HG03521 (cell line): ENCODE measurements around the gene NCKAP5.

Experiments
- ATAC-seq: cut with Tn5 transposase; IDR thresholded peaks from one replicate; pipeline ENCODE4 v1.9.1; 2021; ENCODE audit warnings: mild to moderate bottlenecking, moderate library complexity; ENCODE audit not compliant: unreplicated experiment

The NCKAP5 gene

DNA sequence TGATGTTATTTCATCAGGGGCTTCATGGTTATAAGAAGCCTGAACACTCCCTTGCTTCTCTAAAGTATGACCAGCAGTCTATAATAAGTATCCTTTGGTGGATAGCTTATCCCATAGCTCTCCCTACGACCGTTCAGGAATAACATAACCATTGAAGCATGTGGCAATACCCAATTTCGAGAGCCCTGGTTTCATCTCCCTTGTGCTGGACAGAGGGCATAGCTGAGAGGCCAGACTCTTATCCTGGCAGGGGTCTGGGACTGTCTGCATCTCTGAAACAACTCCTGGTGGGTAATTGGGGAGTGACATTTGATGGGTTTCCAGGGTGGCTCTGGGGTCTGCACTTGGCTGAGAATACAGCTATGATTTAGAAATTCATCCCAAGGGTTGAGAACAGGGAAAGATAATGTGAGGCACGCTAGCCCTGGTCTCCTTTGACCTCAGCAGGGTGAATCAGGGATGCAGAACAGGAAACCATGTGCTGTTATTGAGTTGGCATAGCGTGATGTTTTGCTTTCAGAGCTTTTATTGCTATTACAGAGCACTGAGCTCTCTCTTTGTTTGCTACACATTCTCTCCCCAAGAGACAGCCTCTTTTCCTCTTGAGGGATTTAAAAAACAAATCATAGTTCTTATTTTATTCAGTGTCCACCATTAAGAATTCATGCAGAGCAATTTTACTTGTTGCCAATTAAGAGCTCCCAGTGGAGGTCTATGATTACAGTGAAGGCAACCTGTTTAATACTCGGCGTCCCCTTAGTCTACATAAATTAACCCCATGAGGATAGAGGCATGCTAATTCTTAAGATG lies 274.5 kb downstream of the NCKAP5 start:
- no peak for ATAC-seq

DNA sequence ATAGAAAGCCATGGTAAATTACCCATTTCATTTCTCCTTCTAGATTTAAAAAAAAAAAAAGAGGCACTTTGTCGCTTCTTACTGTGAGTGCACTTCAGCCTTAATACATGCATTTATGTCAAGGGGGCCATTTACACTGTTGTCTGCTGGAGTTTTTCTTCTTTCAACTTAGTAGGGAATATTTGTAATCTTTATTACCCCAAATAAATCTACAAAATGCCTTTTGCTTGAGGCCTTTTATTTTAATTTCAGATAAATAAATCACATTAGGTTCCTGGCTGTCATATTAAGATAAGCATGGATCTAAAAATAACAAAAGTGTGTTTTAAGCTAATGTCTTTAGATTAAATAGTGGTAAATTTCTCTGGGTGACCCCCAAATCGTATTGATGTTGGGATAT lies 276.0 kb downstream of the NCKAP5 start:
- no peak for ATAC-seq

DNA sequence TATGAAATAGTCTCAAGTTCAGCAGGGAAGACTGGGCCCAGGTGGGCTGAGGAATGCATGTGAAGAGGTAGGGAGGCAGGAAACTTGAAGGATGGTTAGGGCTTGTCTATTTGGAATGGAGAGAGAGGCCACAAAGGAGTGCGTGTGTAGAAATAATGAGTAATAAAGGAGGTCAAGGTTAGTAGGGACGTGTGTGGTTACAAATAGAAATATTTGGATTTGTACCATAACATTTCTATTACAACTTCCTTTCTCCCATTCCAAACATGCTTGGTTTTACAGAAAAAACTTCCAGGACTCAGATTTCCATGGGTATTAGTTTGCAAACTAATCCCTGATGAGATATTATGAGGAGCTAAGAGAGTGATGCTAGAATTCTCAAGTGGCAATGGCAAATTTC lies 280.6 kb downstream of the NCKAP5 start:
- no peak for ATAC-seq

DNA sequence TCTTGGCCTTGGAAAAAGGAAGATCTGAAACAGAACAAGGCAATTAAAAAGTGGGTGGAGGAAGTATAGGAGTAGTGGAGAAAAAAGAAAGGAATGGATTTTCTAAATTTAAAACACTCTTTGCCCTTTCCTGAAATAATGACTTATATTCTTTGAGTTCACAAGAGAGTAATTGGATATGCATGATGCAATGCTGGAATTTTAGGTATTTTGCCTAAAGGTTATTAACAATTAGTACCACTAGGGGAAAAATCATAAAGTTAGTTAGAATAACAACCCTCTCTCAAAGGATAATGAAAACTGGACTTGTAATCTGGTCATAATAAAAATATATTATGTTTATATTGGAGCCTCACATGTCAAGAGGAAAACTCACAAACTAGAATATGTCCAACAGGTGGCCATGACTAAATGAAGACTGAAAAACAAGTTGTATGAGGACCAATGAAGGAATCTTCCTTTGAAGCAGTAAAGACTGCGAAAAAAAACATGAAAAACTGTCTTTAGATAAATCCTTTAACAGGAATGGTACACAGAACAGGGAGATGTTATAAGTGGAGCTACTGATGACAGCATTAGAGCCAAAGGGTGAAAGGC lies 281.8 kb downstream of the NCKAP5 start:
- ATAC-seq, result no peak

DNA sequence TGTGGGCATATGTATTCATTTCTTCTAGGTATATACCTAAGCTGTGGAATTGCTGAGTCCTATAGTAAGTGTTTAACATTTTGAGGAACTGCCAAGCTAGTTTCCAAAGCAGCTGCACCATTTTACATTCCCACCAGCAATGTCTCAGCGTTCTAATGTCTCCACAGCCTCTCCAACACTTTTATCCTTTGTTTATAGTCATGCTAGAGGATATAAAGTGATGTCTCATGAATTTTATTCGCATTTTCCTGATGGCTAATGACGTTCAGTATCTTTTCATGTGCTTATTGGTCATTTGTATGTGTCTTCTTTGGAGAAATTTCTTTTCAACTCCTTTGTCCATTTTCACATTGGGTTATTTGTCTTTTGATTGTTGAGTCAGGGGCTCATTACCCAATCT lies 295.2 kb downstream of the NCKAP5 start:
- ATAC-seq, result no peak

DNA sequence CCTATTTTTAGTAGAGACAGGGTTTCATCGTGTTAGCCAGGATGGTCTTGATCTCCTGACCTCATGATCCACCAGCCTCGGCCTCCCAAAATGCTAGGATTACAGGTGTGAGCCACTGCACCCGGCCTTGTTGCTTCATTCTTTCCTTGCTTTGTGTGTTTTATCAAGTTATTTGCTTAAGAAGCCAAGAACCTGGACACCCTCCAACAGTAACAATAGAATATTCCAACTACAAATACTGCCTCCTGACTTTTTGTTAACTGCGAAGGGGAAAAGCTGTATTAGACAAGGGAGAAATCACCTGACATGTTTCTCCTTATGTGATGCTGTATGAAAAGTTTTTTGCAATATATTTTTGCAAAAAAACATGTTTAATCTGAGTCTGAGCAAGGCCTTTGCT lies 297.2 kb downstream of the NCKAP5 start:
- ATAC-seq, result no peak

DNA sequence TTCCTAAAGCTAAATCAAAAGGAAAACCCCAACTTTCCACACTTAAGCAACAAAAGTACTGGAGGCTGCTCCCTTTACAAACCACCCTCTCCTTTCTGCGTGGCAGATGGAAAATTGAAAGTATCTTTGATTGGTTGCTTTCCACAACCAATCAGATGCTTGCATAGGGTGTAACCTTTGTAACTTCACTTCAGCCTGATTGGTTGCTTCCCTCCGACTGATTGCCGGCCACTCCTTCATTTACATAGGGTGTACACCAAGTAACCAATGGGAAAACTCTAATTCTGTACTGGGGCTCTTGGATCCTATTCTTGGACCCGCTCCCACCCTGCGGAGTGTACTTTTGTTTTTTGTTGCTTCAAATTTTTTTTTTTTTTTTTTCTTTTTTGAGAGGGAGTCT lies 297.7 kb downstream of the NCKAP5 start:
- ATAC-seq, result no peak

DNA sequence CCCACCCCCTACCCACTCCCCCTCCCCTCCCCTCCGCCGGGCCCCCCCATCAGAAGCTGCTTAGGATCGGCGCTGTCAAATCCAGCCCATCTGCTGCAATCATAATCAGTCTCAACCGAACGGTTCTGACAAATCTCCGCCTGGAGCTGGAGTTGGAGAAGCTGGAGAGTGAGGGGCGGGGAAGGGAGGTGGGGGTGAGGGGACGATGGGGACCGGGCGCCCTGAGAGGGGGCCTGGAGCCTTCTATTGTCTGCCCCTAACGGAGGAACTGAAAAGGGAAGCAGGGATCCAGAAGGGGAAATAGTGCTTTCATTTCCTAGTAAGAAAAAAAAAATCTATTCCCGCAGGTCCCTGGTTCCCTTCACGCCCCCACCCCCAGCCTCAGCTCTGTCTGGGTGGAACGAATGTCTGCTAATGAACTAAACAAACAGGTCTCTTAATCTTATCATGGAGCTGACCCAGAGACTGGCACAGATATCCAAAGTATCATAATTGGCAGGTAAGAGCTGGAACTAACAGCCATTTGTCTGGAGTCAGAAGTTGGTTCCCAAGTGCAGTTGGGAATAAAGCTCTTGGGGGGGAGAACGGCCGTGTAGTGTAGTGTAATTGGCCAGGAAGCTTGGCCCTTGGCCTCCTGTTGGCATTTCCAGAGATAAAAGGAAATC lies 301.2 kb downstream of the NCKAP5 start:
- no peak for ATAC-seq

DNA sequence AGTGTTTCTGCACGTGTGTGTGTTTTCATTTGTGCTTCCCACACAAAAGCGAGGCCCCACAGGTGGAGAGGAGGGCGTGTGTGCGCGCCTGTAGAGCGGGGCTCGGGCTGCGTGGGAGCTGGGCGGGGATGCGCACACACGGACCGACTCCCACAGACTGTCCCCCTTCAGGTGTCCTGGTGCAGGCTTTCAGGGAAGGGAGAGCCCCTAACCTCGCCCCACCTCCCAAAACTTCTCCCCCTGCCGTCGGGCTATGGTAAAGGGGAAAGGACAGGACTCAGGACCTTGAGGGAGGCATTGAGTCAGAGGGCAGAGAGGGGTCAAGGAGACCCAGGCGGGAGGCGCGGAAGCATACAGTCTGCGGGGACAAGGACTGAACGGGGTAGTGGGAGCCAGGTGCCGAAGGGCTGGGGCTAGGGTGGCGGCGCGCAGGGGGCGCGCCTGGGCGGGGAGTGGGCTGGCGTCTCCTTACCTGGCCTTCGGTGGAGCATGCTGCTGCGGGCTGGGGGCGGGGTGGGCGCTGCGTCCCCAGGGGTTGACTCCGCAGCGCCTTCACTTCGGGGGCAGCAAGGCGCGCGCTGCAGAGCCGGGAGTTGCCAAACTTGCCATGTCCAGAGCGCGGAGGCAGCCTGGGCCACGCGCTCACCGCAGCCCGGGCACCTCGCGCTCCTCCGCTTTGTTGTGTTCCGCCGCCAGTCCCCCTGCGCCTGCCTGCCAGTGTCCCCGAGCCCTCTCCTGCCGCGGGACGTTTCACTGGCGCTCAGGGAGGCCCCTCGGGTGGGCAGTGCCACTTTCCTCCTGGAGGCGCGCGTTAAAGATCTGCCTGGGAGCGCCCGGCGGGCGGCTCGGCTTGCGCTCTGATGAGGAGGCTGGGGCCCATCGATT lies 302.0 kb downstream of the NCKAP5 start:
- ATAC-seq, result no peak

DNA sequence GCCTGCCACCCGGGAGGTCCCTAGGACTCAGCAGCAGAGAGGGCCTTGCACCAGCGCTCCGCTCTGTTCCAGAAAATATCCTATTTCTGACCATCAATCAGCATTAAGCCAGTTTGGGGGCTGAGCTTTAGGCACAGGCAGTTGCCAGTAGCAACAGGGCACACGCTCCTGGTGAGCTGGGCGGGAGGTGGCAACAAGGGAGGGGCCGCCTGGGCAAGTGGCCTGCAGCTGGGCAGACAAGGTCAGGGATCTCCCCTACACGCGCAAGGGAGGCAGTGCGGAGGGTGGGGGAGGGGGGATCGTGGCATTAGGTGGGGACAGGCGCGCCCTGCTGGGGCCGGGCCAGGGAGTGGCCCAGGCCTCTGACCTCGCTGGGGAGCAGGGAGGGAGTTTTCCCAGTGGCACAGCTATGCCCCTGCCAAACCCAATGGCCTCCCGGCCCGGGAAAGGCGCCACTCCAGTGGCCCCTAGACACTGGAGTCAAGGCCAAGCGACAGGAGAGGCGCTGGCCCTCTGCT lies 302.8 kb downstream of the NCKAP5 start:
- ATAC-seq, result no peak

DNA sequence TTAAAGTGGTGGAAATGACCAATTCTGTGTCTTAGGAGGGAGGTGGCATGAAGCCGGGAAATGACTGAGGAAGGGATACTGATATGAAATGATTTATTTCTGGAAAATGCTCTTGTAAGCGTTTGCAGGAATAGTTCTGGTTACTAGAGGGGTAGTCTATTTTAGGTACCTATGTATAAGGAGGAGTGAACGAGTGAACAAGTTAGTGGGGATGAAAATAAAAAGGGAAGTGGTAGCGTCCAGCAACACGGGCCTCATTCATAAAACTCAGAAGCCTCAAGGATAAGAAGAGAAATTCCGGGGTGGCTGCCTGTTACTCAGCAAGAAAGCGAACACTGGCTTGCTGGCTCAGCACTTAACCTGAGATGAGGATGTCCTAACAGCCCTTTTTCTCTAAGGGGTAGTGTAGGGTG lies 303.3 kb downstream of the NCKAP5 start:
- ATAC-seq, result no peak

DNA sequence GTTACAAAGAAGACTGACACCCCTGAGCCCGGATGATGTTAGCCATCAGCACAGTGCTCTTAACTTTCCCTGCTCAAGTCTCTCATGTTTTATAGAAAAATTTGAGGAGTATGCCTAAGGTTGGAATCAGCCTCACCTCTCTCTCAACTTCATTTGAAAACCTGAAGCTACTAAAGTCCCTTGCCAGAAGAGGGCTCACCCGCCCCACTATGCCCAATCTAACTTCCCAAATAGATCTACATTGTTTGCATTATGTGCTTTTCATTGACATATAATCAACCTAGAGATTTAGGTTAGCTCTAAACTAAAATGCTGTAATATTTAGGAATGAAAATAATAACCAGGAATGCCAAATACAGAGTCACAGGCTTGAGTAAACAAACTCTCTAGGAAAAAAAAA lies 305.4 kb downstream of the NCKAP5 start:
- ATAC-seq, result no peak

DNA sequence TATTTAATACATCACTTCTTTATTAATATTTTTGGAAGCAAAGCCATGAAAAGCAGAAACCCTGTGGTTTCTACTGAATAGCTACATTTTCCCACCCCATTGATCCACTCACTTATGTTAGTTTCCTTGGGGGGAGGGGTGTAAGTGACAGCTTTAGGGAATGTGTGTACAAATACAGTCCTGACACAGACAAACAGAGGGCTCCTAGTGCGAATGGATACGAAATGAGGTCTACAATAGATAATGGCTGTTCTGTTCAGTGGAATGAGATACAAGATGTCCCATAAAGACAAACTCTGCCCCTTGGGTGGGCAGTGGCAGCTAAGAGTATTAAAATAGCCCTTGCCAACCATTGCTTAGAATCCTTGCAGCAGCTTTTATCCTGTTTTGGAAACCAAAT lies 312.9 kb downstream of the NCKAP5 start:
- ATAC-seq, result no peak

DNA sequence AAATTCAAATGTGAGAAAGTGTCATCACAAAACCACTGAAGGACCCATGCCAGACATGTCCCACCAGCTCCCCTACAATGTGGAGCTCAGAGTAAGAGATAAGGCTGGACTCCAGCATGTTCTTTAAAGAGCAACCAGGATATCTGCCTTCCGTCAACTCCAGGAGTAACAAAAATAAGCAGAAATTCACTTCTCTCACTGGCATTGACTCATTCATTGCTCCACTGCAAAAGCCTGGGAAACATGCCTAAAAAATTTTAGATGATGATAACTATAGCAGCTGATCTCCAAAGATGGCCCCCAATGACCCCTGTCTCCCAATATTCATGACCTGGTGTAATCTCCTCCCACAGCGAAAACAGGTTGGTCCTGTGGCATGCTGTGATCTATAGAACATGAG lies 314.5 kb downstream of the NCKAP5 start:
- ATAC-seq, result no peak

DNA sequence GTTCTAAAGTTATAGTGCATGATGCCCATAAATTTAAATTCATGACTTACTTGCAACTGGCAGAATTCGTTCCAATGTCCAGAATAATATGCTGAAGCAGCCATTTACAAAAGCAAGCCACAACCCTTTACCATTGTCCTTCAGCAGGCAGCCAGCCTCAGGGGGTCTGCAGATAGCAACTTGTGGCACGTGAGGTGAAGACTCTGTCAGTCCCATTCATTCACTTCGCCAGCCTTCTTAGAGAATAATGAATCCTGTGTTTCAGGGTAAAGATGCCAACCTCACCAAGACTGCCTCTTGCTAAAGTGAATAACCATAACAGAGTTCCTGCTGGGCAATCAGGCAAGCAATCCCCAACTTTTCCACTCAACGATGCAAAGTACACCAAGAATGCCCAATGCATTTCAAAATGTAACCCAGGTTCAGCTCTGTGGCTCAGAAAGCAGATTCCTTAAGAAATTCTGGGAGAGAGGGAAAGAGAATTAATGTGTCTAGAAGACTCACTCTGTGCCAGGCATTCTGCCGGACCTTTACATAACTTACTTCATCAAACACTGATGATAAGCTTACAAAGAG lies 315.4 kb downstream of the NCKAP5 start:
- no peak for ATAC-seq

DNA sequence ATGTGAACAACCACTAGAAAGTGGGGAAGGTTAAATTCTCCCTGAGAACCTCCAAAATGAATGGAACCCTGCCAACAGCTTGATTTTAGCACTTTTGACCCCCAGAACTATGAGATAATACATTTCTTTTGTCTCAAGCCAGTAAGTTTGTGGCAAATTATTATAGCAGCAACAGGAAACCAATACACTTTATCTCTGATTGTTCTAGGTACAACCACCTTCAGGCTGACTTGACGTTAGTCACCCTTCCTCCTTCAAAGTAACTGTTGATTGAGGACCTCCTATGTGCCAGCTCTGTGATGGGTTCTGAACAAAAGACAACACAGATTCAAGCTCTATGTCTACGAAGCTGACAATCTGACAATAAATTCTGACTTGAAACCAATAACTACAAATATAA lies 318.9 kb downstream of the NCKAP5 start:
- ATAC-seq, result no peak

DNA sequence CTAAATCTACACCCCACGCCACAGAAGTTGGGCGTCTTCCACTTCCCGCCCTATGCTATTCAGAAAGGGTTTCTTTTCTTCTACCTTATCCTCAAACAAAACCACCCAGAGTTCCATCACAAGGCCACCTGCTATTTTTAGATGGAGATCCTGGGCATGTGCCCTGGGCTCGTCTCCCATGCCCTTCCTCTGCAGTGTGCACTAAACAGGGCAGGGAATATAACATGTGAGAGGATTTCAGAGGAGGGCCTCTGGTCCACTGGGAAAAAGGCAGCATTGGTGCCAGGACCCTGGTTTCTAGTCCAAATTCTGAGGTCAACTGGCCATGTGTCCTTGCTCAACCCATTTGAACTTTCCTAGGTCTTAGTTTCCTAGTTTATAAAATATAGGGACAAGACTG lies 320.0 kb downstream of the NCKAP5 start:
- ATAC-seq, result no peak

DNA sequence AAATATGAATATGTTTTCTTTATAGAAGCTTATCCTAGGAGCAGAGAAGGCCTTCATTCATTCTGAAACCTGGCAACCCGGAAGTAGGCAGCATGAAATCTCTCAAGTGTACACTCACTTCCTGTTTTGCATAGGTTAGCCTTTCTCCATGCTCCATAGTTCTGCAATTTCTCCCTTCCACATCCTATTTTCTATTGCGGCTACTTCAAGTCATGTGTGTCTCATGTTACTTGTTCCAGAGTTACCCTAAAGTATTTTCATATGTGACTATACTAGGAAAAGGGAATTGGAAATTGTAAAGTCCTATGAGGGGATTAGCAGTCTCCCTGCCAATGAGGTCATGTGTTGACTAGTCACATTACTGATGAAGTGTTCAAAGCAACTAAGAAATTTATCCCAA lies 320.6 kb downstream of the NCKAP5 start:
- no peak for ATAC-seq

DNA sequence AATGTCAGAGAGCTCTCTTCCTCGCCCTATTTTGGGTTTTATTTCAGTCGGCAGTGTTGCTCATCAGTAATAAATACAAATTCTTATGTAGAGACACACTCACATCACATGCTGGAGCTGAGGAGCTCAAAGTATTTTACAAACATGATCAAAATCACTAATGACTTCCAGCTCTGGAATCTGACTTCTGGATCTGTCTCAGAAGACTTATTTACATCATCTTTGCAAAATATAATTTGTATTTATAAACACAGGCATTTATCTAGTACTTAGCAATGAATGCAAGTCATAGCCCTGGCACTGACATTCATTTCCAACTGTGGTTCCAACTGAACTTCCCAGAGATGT lies 327.1 kb downstream of the NCKAP5 start:
- ATAC-seq, result no peak

DNA sequence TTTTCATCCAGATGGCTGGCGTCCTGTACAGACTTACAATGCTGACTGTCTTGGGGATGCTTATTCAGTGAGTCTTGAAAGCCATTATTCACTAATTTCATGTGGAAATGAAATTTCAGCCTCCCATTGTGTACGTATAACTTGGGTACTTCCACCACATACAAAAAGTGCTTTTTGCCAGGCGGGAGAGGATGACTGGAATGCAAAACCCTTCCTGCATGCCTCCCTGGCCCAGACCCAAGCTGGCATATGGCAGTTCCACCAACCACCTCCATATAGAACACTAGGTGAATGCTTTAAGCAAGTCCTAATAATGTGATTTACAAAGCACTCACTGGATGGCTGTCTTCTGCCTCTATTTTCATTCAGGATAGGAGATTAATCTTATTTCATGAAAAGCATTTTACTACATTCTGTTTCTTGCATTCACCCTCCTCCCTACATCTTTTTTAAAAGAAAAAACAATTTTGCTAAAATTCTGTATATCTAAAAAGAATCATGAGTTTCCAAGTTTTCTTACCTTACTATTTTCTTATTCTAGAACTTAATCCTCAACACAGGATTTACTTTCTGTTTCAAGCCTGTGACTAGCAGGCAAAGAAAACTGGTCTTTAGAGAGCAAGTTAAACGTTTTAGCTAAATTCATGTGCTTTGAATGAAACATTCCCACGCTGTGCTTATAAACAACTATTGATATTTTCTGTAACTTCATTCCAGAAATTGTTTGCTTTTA lies 327.6 kb downstream of the NCKAP5 start:
- ATAC-seq, result no peak
